Hepatocyte (in vitro differentiated cells): Measurements from ENCODE around the gene FBXL3. TPM values are rescaled to one million over a fixed set of nuclear protein-coding genes. Genes with fewer than 3 reads are reported as not detected.
"Not testable (repeated sequence)": the region's sequence is repeated elsewhere in the genome, so short reads cannot be mapped to it uniquely, and the experiment has no call there.

Source experiments
- DNase-seq: peaks from one replicate; pipeline ENCODE4 v3.0.0-alpha.2; 2016; ENCODE audit warnings: low spot score
- H2AFZ ChIP-seq: fragments of 200-600 bp; sonication (generic); 2 replicates; pipeline ENCODE4 v1.6.0; 2016; ENCODE audit warnings: antibody characterized with exemption, mild to moderate bottlenecking
- H3K27ac ChIP-seq: fragments of 200-600 bp; sonication (generic); 2 replicates; pipeline ENCODE4 v1.5.1; 2016; ENCODE audit warnings: mild to moderate bottlenecking
- H3K27me3 ChIP-seq: fragments of 200-600 bp; sonication (generic); 2 replicates; pipeline ENCODE4 v1.6.1; 2016
- H3K36me3 ChIP-seq: fragments of 200-600 bp; sonication (generic); replicated peaks from 2 replicates; pipeline ENCODE4 v1.5.1; 2016; ENCODE audit warnings: low read depth; ENCODE audit not compliant: insufficient read depth
- H3K4me1 ChIP-seq: fragments of 200-600 bp; sonication (generic); 2 replicates; pipeline ENCODE4 v1.5.1; 2016; ENCODE audit warnings: mild to moderate bottlenecking, moderate library complexity; ENCODE audit not compliant: insufficient read depth
- H3K4me2 ChIP-seq: fragments of 200-600 bp; sonication (generic); 2 replicates; pipeline ENCODE4 v1.6.0; 2016
- H3K4me3 ChIP-seq: fragments of 200-600 bp; sonication (generic); 2 replicates; pipeline ENCODE4 v1.5.1; 2016; ENCODE audit warnings: mild to moderate bottlenecking
- H3K79me2 ChIP-seq: fragments of 200-600 bp; sonication (generic); 2 replicates; pipeline ENCODE4 v1.6.0; 2017; ENCODE audit warnings: mild to moderate bottlenecking
- H3K9me2 ChIP-seq: fragments of 200-600 bp; sonication (generic); replicated peaks from 2 replicates; pipeline ENCODE4 v1.6.0; 2017; ENCODE audit warnings: mild to moderate bottlenecking; ENCODE audit not compliant: insufficient read depth
- H3K9me3 ChIP-seq: fragments of 200-600 bp; sonication (generic); 2 replicates; pipeline ENCODE4 v1.5.1; 2016; ENCODE audit warnings: low read depth, mild to moderate bottlenecking
- H4K20me1 ChIP-seq: fragments of 200-600 bp; sonication (generic); 2 replicates; pipeline ENCODE4 v1.6.0; 2016; ENCODE audit warnings: mild to moderate bottlenecking; ENCODE audit not compliant: insufficient read depth, poor library complexity, severe bottlenecking
- CTCF ChIP-seq: fragments of 200-600 bp; sonication (generic); IDR thresholded peaks from 2 replicates; pipeline ENCODE4 v1.5.1; 2016; ENCODE audit warnings: antibody characterized with exemption, mild to moderate bottlenecking; ENCODE audit not compliant: poor library complexity
- EZH2 ChIP-seq: fragments of 200-600 bp; sonication (generic); IDR thresholded peaks from 2 replicates; pipeline ENCODE4 v1.6.1; 2016; ENCODE audit warnings: antibody characterized with exemption, mild to moderate bottlenecking, borderline replicate concordance
- EZH2phosphoT487 ChIP-seq: fragments of 200-600 bp; sonication (generic); IDR thresholded peaks from one replicate; pipeline ENCODE4 v1.6.1; 2018; ENCODE audit warnings: antibody characterized with exemption, mild to moderate bottlenecking, low read depth, moderate library complexity; ENCODE audit not compliant: unreplicated experiment, severe bottlenecking
- WGBS: methylation state at CpG from one replicate; pipeline ENCODE4 v1.1.6; 2016; ENCODE audit warnings: low lambda C conversion rate; ENCODE audit errors: missing lambda C conversion rate; 5-methylcytosine and 5-hydroxymethylcytosine counted together
- polyA plus RNA-seq: library from polyadenylated mRNA; unstranded; fragments of >200 nt; fragmentation: Nextera tagmentation; extraction: Ambion mirVana; gene quantifications from 2 replicates; pipeline ENCODE4 v1.2.1, GENCODE V29; 2016
- total RNA-seq: library from RNA; depleted of rRNA; stranded (reverse); fragments of >200 nt; gene quantifications from 2 replicates; pipeline ENCODE4 v1.2.3, GENCODE V29; 2014

Gene FBXL3
- total and polyA plus RNA-seq, 2 experiments from 2014 or later = 25.1 to 61.8 TPM

GRCh38 chr13:77014906-77015685 lies 11.9 kb downstream of the FBXL3 start:
- Histone ChIP-seq H3K4me2 (no peak overlapping the region), H3K36me3 (peaks cover under 1% of the 10 kb centered on the region), H3K9me3 (no peaks in the 10 kb centered on the region), H4K20me1 (peaks cover 48% of the 10 kb centered on the region), H2AFZ (no peak overlapping the region), H3K9me2 (no peaks in the 10 kb centered on the region), H3K27ac (no peak overlapping the region), H3K4me3 (no peak overlapping the region), H3K4me1 (no peaks in the 10 kb centered on the region), H3K27me3 (no peaks in the 10 kb centered on the region), H3K79me2 (peaks cover 88% of the 10 kb centered on the region)
- 97% methylated on average over 2 of the region's 2 CpGs for WGBS
- TF ChIP-seq CTCF = no peak
- no peak for TF ChIP-seq EZH2
- TF ChIP-seq EZH2phosphoT487 = no peak
- no peak for DNase-seq

- WGBS = 85% methylated on average over 2 of the region's 2 CpGs
- Histone ChIP-seq H3K36me3 (peaks cover 3% of the 10 kb centered on the region), H3K4me3 (no peak overlapping the region), H3K9me2 (no peaks in the 10 kb centered on the region), H2AFZ (no peak overlapping the region), H3K4me2 (no peak overlapping the region), H3K4me1 (no peaks in the 10 kb centered on the region), H3K27ac (no peak overlapping the region), H4K20me1 (peaks cover 42% of the 10 kb centered on the region), H3K79me2 (peaks cover 86% of the 10 kb centered on the region), H3K9me3 (no peaks in the 10 kb centered on the region), H3K27me3 (no peaks in the 10 kb centered on the region)
- no peak for DNase-seq
- TF ChIP-seq CTCF (no peak), EZH2phosphoT487 (no peak), EZH2 (no peak)
Observed at GRCh38 chr13:77013853-77014542, 13.0 kb downstream of the FBXL3 start.

- not testable (repeated sequence) for H3K4me3 ChIP-seq, H3K9me3 ChIP-seq, DNase-seq, H3K4me1 ChIP-seq, H3K27me3 ChIP-seq, H2AFZ ChIP-seq, H3K9me2 ChIP-seq, H3K27ac ChIP-seq, H3K4me2 ChIP-seq, H3K36me3 ChIP-seq
- H3K79me2 ChIP-seq = peaks cover 71% of the 10 kb centered on the region
- H4K20me1 ChIP-seq = peaks cover 35% of the 10 kb centered on the region
- WGBS = 100% methylated on average over 5 of the region's 5 CpGs
Observed at GRCh38 chr13:77009719-77010118, 17.2 kb downstream of the FBXL3 start.

- 93% methylated on average over 2 of the region's 2 CpGs for WGBS
- Histone ChIP-seq H3K4me2 (no peak overlapping the region), H3K79me2 (peaks cover 64% of the 10 kb centered on the region), H3K4me3 (no peak overlapping the region), H3K9me3 (no peaks in the 10 kb centered on the region), H2AFZ (no peak overlapping the region), H3K27me3 (no peaks in the 10 kb centered on the region), H3K27ac (no peak overlapping the region), H3K36me3 (peaks cover 6% of the 10 kb centered on the region), H4K20me1 (peaks cover 29% of the 10 kb centered on the region), H3K4me1 (no peaks in the 10 kb centered on the region), H3K9me2 (no peaks in the 10 kb centered on the region)
- no peak for DNase-seq
- TF ChIP-seq EZH2phosphoT487 (no peak), CTCF (no peak), EZH2 (no peak)
Observed at GRCh38 chr13:77009011-77009410, 17.9 kb downstream of the FBXL3 start.

- H3K4me2 ChIP-seq, H3K27ac ChIP-seq, H3K9me3 ChIP-seq, DNase-seq, H2AFZ ChIP-seq, H3K36me3 ChIP-seq, H3K27me3 ChIP-seq, H3K4me3 ChIP-seq, H3K4me1 ChIP-seq, H3K9me2 ChIP-seq: not testable (repeated sequence)
- 89% methylated on average over 4 of the region's 4 CpGs for WGBS
- peaks cover 23% of the 10 kb centered on the region for H4K20me1 ChIP-seq
- H3K79me2 ChIP-seq = peaks cover 58% of the 10 kb centered on the region
Observed at GRCh38 chr13:77008337-77008736, 18.6 kb downstream of the FBXL3 start.
